OCI-M2 (cell line): ENCODE results near the gene SMCO2.

Experiments used
- DNase-seq: peaks from one replicate; lab custom pipeline; 2025; ENCODE audit not compliant: unreplicated experiment; lab: John Stamatoyannopoulos, UW

Gene SMCO2

DNA sequence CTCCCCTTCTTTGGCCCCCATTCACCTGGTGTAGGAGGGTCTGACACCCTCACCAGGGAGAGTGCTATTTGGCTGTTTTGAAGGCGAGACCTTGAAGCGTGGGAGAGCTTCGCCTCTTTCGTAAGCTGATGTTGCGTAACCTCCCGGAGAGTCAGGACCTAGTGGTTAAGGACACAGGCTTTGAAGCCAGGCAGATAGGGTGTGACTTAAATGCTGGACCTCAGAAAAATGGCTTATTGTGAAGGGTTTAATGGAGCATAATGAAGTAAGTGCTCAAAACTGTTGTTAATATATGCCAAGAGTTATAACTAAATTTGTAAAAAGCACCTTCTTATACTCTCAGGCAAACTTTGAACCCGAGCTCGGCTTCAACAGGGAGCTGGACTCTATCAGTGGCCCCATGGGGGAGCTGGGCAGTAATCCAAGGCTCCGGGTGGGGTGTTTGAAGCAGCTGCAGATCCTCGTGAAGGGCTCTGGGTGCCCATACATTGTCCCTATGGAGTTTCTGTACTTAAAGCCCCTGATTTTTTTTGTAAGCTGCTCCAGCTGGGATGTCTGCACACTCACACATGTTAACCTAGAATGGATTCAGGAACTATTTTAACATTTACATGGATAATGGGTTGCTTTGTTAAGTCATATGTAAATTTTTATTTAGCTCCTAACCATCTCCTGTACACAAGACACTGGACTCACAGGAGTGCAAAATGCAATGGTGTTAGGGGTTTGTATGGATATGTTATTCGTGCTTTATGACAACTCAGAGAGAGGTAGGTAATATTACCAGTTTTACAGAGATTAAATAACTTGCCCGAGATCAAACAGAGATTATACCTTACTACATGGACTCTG lies 103.5 kb downstream of the SMCO2 start:
- DNase-seq: no peak

DNA sequence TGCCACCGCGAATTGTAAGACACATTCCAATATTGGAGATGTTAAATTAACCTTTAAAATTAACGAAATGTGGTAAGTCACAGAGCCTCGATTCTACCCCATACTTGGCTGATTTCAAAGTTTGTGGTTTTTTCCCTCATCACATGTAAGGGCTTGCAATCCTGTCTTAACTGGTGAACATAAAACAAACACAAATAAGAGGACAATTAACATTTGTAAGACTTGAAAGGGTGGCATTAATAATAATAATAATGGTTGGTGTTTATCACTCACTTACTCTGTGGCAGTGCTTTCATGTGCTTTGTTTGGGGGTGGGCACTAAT lies 104.1 kb downstream of the SMCO2 start:
- DNase-seq: no peak

DNA sequence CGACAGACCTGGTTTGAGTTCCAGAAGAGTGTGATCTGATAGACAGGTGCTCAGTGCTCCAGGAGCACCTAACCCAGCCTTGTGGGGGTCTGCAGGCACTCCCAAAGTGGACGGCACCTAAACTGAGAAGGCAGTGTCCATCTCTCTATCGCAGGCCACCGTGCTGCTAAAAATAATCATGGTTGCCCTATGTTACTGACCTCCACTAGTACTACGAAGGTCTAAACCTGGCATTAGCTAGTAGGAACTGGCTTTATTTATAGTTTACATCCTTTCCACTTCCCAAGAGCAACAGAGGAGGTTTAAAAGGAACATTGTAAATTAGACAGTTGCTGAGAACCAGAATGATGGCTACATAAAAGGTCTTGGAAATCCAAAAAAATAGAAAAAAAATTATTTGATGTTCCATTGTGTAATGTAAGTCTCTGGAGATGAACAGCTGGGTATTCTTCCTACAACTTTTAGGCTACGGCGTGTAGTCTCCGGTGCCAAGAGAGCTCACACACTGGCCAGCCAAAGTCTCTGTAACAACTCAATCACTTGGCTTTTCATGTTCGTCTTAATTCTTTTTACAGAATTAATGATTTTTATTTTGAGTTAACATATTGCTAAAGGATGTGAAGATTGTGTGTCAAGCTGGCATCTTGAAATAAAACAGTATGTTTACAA lies 104.8 kb downstream of the SMCO2 start:
- DNase-seq: no peak
